ENCODE results near the gene MAP7.

The MAP7 gene

GRCh38 chr6:136533487-136533886, 16.7 kb downstream of the MAP7 start:
- in situ Hi-C loops (cut with MboI; ENCODE audit: low sequenced_read_pairs), result no loop called here

- in situ Hi-C loops (cut with MboI; ENCODE audit: low sequenced_read_pairs), result no loop called here
These were observed 18.2 kb downstream of the MAP7 start for GRCh38 chr6:136532030-136532429.

- in situ Hi-C loops (cut with MboI; ENCODE audit: low sequenced_read_pairs), result no loop called here
These were observed 20.5 kb downstream of the MAP7 start for GRCh38 chr6:136529710-136530109.

GRCh38 chr6:136528477-136528876, 21.7 kb downstream of the MAP7 start:
- in situ Hi-C loops (cut with MboI; ENCODE audit: low sequenced_read_pairs), result no loop called here

GRCh38 chr6:136527831-136528230, 22.4 kb downstream of the MAP7 start:
- in situ Hi-C loops (cut with MboI; ENCODE audit: low sequenced_read_pairs), result no loop called here

GRCh38 chr6:136526937-136527336, 23.3 kb downstream of the MAP7 start:
- in situ Hi-C loops (cut with MboI; ENCODE audit: low sequenced_read_pairs), result no loop called here

GRCh38 chr6:136526196-136526930, 23.9 kb downstream of the MAP7 start:
- in situ Hi-C loops (cut with MboI; ENCODE audit: low sequenced_read_pairs), result no loop called here

- in situ Hi-C loops (cut with MboI; ENCODE audit: low sequenced_read_pairs), result no loop called here
These were observed 24.5 kb downstream of the MAP7 start for GRCh38 chr6:136525586-136526195.

GRCh38 chr6:136524936-136525413, 25.2 kb downstream of the MAP7 start:
- in situ Hi-C loops (cut with MboI; ENCODE audit: low sequenced_read_pairs), result no loop called here

- in situ Hi-C loops (cut with MboI; ENCODE audit: low sequenced_read_pairs), result no loop called here
These were observed 25.8 kb downstream of the MAP7 start for GRCh38 chr6:136524339-136524935.

- in situ Hi-C loops (cut with MboI; ENCODE audit: low sequenced_read_pairs), result no loop called here
These were observed 27.0 kb downstream of the MAP7 start for GRCh38 chr6:136523196-136523595.

- in situ Hi-C loops (cut with MboI; ENCODE audit: low sequenced_read_pairs), result no loop called here
These were observed 27.6 kb downstream of the MAP7 start for GRCh38 chr6:136522636-136523035.

- in situ Hi-C loops (cut with MboI; ENCODE audit: low sequenced_read_pairs), result no loop called here
These were observed 28.3 kb downstream of the MAP7 start for GRCh38 chr6:136521911-136522310.

- in situ Hi-C loops (cut with MboI; ENCODE audit: low sequenced_read_pairs), result no loop called here
These were observed 28.8 kb downstream of the MAP7 start for GRCh38 chr6:136521427-136521826.

GRCh38 chr6:136520517-136520916, 29.7 kb downstream of the MAP7 start:
- in situ Hi-C loops (cut with MboI; ENCODE audit: low sequenced_read_pairs), result no loop called here

- in situ Hi-C loops (cut with MboI; ENCODE audit: low sequenced_read_pairs), result no loop called here
These were observed 32.6 kb downstream of the MAP7 start for GRCh38 chr6:136517582-136517981.

- in situ Hi-C loops (cut with MboI; ENCODE audit: low sequenced_read_pairs), result no loop called here
These were observed 33.2 kb downstream of the MAP7 start for GRCh38 chr6:136517002-136517401.

- in situ Hi-C loops (cut with MboI; ENCODE audit: low sequenced_read_pairs), result no loop called here
These were observed 35.6 kb downstream of the MAP7 start for GRCh38 chr6:136514591-136514990.

- in situ Hi-C loops (cut with MboI; ENCODE audit: low sequenced_read_pairs), result no loop called here
These were observed 38.3 kb downstream of the MAP7 start for GRCh38 chr6:136511926-136512325.

GRCh38 chr6:136511397-136511796, 38.8 kb downstream of the MAP7 start:
- in situ Hi-C loops (cut with MboI; ENCODE audit: low sequenced_read_pairs), result no loop called here

GRCh38 chr6:136510782-136511181, 39.4 kb downstream of the MAP7 start:
- in situ Hi-C loops (cut with MboI; ENCODE audit: low sequenced_read_pairs), result no loop called here

- in situ Hi-C loops (cut with MboI; ENCODE audit: low sequenced_read_pairs), result no loop called here
These were observed 39.9 kb downstream of the MAP7 start for GRCh38 chr6:136510299-136510698.

Data from HL-60/S4 treated with phorbol 12-myristate 13-acetate at 8.2 ng/mL for 4 days and 3 days (cell line).